Pancreas (tissue), 10 donors: ENCODE data around the gene MYH6. TPM values are rescaled to one million over a fixed set of nuclear protein-coding genes. Genes with fewer than 3 reads are reported as not detected.
"Not testable (repeated sequence)": the region's sequence is repeated elsewhere in the genome, so short reads cannot be mapped to it uniquely, and the experiment has no call there.

Experiments used
- ATAC-seq, 4 donors: fragments of 200-7000 bp; cut with Tn5 transposase; one replicate each; pipeline versions ENCODE4 v1.8.0 to v1.9.1; 2020; ENCODE audit warnings: mild to moderate bottlenecking in 4 of 4, moderate library complexity in 4 of 4
- DNase-seq, 6 donors: peaks; one replicate each; pipeline ENCODE4 v3.0.0-alpha.2; 2020
- FAIRE-seq: peaks from 2 replicates; lab custom pipeline; 2012; peaks lifted over from hg19 to GRCh38; lab: Jason Lieb, UNC
- H3K27ac ChIP-seq, 4 donors: fragments of 200-600 bp; sonication (generic); 1 replicate in 3 of 4; 2 replicates in 1 of 4; pipeline versions ENCODE4 v1.5.0 to v1.8.0; 2020
- H3K27me3 ChIP-seq, 4 donors: fragments of 200-600 bp; one replicate each; pipeline ENCODE4 v1.8.0; 2021
- H3K36me3 ChIP-seq, 3 donors: fragments of 200-600 bp; sonication (generic) in 1 of 3; one replicate each; pipeline versions ENCODE4 v1.5.0 to v1.8.0; 2020 to 2021
- H3K4me1 ChIP-seq, 3 donors: fragments of 200-600 bp; one replicate each; pipeline ENCODE4 v1.8.0; 2021
- H3K4me3 ChIP-seq, 4 donors: fragments of 200-600 bp; sonication (generic) in 2 of 4; one replicate each; pipeline versions ENCODE4 v1.5.0 to v1.8.0; 2020 to 2021
- H3K9me3 ChIP-seq, 4 donors: fragments of 200-600 bp; one replicate each; pipeline ENCODE4 v1.8.0; 2021
- WGBS, 2 donors: extraction: QIAGEN DNeasy Blood & Tissue Kit; methylation state at CpG; one replicate each; pipeline ENCODE4 v1.1.7; 2013; 5-methylcytosine and 5-hydroxymethylcytosine counted together
- intact Hi-C, 3 donors: fragments of 100-400 bp; cut with DNase I; formaldehyde crosslinking; loops; one replicate each; pipeline versions ENCODE4 v1.11.1 to v1.14.2; 2022
- polyA plus RNA-seq, 2 donors: library from polyadenylated mRNA; stranded (reverse); fragments of 200-250 nt; gene quantifications; one replicate each; pipeline ENCODE4 v1.2.3, GENCODE V29; 2013
- total RNA-seq, 6 donors: library from RNA; stranded (reverse); fragmentation: NEBNext Ultra II Directional in 4 of 6; extraction: Animal tissue kit (Norgen Biotek cat#: 25700) in 4 of 6; gene quantifications; one replicate each; pipeline versions ENCODE4 v1.2.1 to v1.2.4, GENCODE V29; 2021 to 2023
- TF ChIP-seq, protein P1 (sequence below), 4 donors: fragments of 200-600 bp; sonication (generic) in 3 of 4; IDR thresholded peaks; one replicate each; pipeline versions ENCODE4 v1.5.0 to v1.8.0; 2021; ENCODE audit warnings: antibody characterized with exemption in 4 of 4
- donor health status: healthy with polysubstance abuse.
- donor health status: DM: no; HTN: no; CAD: no; lungs with moderate emphysema.
- donor health status: DM: no; HTN: no; CAD: no.
- donor health status: control.
- donor health status: control.
- donor health status: Bipolar disorder and iron deficiency.
- donor health status: DM: yes; HTN: yes; CAD: no.
- donor health status: DM: no; HTN: no; CAD: no.
- donor health status: DM: no; HTN: no; CAD: no.
- donor health status: DM: yes; HTN: yes; CAD: no.

The MYH6 gene
- total and polyA plus RNA-seq, 8 donors: 0.03 to 0.72 (median 0.11) TPM; not detected in 2

GRCh38 chr14:23398348-23398747, 9.7 kb downstream of the MYH6 start:
- Histone ChIP-seq H3K4me1 (no peaks in the 10 kb centered on the region), H3K27ac (no peak overlapping the region), H3K9me3 (no peaks in the 10 kb centered on the region), H3K27me3 (no peaks in the 10 kb centered on the region), H3K4me3 (no peak overlapping the region), H3K36me3 (no peaks in the 10 kb centered on the region)
- 67 to 69% methylated on average over 4 of the region's 4 CpGs for WGBS, 2 donors
- DNase-seq (no peak), FAIRE-seq (no peak), ATAC-seq (no peak)
- intact Hi-C loops: no loop called here
- TF ChIP-seq, protein P1, sequence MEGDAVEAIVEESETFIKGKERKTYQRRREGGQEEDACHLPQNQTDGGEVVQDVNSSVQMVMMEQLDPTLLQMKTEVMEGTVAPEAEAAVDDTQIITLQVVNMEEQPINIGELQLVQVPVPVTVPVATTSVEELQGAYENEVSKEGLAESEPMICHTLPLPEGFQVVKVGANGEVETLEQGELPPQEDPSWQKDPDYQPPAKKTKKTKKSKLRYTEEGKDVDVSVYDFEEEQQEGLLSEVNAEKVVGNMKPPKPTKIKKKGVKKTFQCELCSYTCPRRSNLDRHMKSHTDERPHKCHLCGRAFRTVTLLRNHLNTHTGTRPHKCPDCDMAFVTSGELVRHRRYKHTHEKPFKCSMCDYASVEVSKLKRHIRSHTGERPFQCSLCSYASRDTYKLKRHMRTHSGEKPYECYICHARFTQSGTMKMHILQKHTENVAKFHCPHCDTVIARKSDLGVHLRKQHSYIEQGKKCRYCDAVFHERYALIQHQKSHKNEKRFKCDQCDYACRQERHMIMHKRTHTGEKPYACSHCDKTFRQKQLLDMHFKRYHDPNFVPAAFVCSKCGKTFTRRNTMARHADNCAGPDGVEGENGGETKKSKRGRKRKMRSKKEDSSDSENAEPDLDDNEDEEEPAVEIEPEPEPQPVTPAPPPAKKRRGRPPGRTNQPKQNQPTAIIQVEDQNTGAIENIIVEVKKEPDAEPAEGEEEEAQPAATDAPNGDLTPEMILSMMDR (IDR thresholded peaks at IDR 0.05): no peak

DNA sequence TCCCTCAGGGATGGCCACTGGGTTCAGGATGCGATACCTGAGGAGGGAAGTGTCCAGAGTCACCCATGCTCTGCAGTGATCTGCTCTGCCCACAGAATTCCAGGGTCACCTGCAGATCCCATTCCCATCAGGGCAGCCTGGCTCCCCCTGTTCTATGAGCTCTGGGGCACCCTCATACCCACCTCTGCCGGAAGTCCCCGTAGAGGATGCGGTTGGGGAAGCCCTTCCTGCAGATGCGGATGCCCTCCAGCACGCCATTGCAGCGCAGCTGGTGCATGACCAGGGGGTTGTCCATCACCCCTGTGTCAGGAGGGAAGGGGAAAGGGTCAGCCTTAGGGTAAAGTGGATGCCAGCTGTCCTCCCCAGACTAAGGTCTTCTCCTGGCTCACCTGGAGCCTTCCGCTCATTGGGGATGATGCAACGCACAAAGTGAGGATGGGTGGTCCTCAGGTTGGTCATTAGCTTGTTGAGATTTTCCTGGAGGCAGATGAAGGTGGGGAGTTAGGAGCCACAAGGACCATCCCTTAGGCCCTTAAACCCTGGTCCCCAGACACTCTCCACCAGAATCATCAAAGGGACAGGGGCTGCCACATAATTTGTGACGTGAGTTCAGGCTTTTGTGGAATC, 11.2 kb downstream of the MYH6 start:
- H3K27me3 ChIP-seq: no peaks in the 10 kb centered on the region
- H3K36me3 ChIP-seq: no peaks in the 10 kb centered on the region
- ATAC-seq (no peak), FAIRE-seq (no peak), DNase-seq (no peak)
- TF ChIP-seq, protein P1 (IDR thresholded peaks at IDR 0.05): no peak
- H3K9me3 ChIP-seq: no peaks in the 10 kb centered on the region
- no peak overlapping the region for H3K27ac ChIP-seq
- H3K4me1 ChIP-seq: no peaks in the 10 kb centered on the region
- intact Hi-C loops: no loop called here
- WGBS, 2 donors: 89% methylated on average over 10 of the region's 10 CpGs
- H3K4me3 ChIP-seq: no peak overlapping the region

DNA sequence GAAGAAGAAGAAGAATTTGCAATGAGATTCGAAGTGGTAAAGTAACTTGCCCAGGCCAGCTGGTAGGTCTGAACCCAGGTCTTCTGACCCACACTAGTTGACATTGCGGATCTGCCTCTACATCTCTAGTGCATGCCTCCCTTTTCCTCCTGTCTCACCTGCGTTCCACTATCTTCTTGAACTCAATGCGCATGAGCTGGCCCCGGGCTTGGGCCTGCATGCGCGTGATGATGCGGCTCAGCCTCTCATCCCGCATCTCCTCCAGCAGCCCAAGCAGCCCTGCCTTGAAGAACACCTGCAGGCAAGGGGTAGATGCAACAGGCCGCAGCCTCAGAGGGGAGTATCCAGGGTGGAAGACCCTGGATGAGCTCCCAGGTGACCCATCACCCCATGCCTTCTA, 11.9 kb downstream of the MYH6 start:
- intact Hi-C loops: no loop called here
- WGBS, 2 donors: 82 to 85% methylated on average over 10 of the region's 10 CpGs
- ATAC-seq: no peak
- H3K4me1 ChIP-seq: no peaks in the 10 kb centered on the region
- no peak for FAIRE-seq
- no peaks in the 10 kb centered on the region for H3K36me3 ChIP-seq
- no peak overlapping the region for H3K27ac ChIP-seq
- H3K27me3 ChIP-seq: no peaks in the 10 kb centered on the region
- TF ChIP-seq, protein P1 (IDR thresholded peaks at IDR 0.05): no peak
- H3K9me3 ChIP-seq: no peaks in the 10 kb centered on the region
- no peak for DNase-seq
- H3K4me3 ChIP-seq: no peak overlapping the region

GRCh38 chr14:23392613-23393012, 15.5 kb downstream of the MYH6 start:
- no peak overlapping the region for H3K27ac ChIP-seq
- intact Hi-C loops: no loop called here
- no peaks in the 10 kb centered on the region for H3K4me1 ChIP-seq
- DNase-seq (no peak), ATAC-seq (no peak), FAIRE-seq (no peak)
- TF ChIP-seq, protein P1 (IDR thresholded peaks at IDR 0.05): no peak
- H3K9me3 ChIP-seq: no peaks in the 10 kb centered on the region
- no peak overlapping the region for H3K4me3 ChIP-seq
- WGBS, 2 donors: 74 to 84% methylated on average over 7 of the region's 7 CpGs
- H3K27me3 ChIP-seq: no peaks in the 10 kb centered on the region
- no peaks in the 10 kb centered on the region for H3K36me3 ChIP-seq

- H3K4me1 ChIP-seq, H3K27ac ChIP-seq, H3K9me3 ChIP-seq, H3K27me3 ChIP-seq, ATAC-seq, FAIRE-seq, H3K4me3 ChIP-seq, intact Hi-C loops, H3K36me3 ChIP-seq, DNase-seq: not testable (repeated sequence)
- WGBS, 2 donors: 100% methylated on average over 3 of the region's 19 CpGs; no CpG with 5 or more reads in 1 of the 2 donors
Measured at GRCh38 chr14:23389871-23390270, 18.2 kb downstream of the MYH6 start.
